Mammary epithelial cell (primary cell): ENCODE data around the gene FLRT2.

Experiments used
- EZH2 ChIP-seq: IDR thresholded peaks from 2 replicates; pipeline ENCODE4 v1.6.1; 2012; ENCODE audit warnings: low read length, inconsistent platforms, borderline replicate concordance
- TF ChIP-seq, protein P1 (sequence below), 2 donors: IDR thresholded peaks in 1 of 2; conservative IDR thresholded peaks in 1 of 2; 2 replicates each; pipeline ENCODE4 v1.5.1; 2011 to 2012; ENCODE audit warnings: inconsistent platforms in 2 of 2, low read length in 2 of 2, mild to moderate bottlenecking in 2 of 2, control low read depth in 1 of 2, low read depth in 1 of 2; ENCODE audit not compliant: insufficient read depth in 1 of 2; ENCODE audit errors: extremely low read depth in 1 of 2

DNA sequence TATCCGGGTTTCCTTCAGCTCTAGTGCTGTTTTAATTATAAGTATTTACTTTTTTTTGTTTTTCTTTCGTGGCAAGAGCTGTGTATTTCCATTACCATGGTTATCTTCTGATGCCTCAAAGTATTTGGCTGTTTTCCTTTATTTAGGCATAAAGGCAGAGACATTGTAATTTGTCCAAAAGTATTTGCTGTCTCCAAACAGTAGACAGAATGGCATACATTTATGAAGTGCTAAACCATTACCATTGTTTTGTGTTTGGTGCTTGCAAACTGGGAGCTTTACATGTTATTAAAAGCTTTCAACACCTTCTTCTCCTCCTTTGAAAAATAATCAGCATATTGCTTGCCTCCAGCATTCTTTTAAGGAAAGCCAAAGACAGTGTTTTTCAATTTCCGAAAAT, 46.3 kb downstream of the FLRT2 start:
- TF ChIP-seq, protein P1, sequence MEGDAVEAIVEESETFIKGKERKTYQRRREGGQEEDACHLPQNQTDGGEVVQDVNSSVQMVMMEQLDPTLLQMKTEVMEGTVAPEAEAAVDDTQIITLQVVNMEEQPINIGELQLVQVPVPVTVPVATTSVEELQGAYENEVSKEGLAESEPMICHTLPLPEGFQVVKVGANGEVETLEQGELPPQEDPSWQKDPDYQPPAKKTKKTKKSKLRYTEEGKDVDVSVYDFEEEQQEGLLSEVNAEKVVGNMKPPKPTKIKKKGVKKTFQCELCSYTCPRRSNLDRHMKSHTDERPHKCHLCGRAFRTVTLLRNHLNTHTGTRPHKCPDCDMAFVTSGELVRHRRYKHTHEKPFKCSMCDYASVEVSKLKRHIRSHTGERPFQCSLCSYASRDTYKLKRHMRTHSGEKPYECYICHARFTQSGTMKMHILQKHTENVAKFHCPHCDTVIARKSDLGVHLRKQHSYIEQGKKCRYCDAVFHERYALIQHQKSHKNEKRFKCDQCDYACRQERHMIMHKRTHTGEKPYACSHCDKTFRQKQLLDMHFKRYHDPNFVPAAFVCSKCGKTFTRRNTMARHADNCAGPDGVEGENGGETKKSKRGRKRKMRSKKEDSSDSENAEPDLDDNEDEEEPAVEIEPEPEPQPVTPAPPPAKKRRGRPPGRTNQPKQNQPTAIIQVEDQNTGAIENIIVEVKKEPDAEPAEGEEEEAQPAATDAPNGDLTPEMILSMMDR (conservative IDR thresholded peaks at IDR 0.05 in 1 of 2, IDR thresholded peaks at IDR 0.05 in 1 of 2; ENCODE audit: extremely low read depth in 1 of 2, insufficient read depth in 1 of 2, low read depth in 1 of 2, low read length in 2 of 2): no peak
- no peak for TF ChIP-seq EZH2
